ENCODE results near the gene VTCN1.

The VTCN1 gene

GRCh38 chr1:117146072-117146471, 64.7 kb downstream of the VTCN1 start:
- no peaks in the 10 kb centered on the region for H3K36me3 ChIP-seq (ENCODE audit: control insufficient read depth, insufficient read depth, low read length)
- no peak overlapping the region for H3K4me2 ChIP-seq (ENCODE audit: low read length)
- no peaks in the 10 kb centered on the region for H3K27me3 ChIP-seq (ENCODE audit: control insufficient read depth, insufficient read depth, low read length)
- H3K4me1 ChIP-seq, result peaks cover 2% of the 10 kb centered on the region
- H3K27ac ChIP-seq, result no peak overlapping the region
- H3K79me2 ChIP-seq, result no peaks in the 10 kb centered on the region
- no peaks in the 10 kb centered on the region for H3K9me3 ChIP-seq (ENCODE audit: control insufficient read depth, low read length)
- H3K4me3 ChIP-seq (ENCODE audit: low read depth, low read length), result no peak overlapping the region
- no peak overlapping the region for H2AFZ ChIP-seq
- H3K9ac ChIP-seq, result no peak overlapping the region
- no peak for TF ChIP-seq CTCF (IDR thresholded peaks at IDR 0.05)

DNA sequence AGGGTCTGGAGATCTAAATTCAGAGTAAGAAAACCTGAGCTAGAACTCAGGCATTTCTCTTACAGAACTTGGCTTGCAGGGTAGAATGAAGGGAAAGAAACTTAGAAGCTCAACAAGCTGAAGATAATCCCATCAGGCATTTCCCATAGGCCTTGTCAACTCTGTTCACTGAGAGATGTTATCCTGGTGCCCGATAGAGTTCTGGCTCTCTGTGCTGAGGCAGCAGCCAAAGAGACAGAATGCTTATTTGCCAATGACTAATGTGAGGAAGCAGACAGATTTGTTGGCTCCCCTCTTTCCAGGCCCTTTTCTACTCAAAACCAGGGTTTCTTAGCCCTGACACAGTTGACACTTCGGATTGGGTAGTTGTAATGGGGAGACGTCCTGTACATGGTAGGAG, 66.9 kb downstream of the VTCN1 start:
- TF ChIP-seq CTCF (IDR thresholded peaks at IDR 0.05), result no peak
- no peaks in the 10 kb centered on the region for H3K27me3 ChIP-seq (ENCODE audit: control insufficient read depth, insufficient read depth, low read length)
- H3K9me3 ChIP-seq (ENCODE audit: control insufficient read depth, low read length), result no peaks in the 10 kb centered on the region
- H3K9ac ChIP-seq, result no peak overlapping the region
- no peak overlapping the region for H3K27ac ChIP-seq
- H3K4me1 ChIP-seq, result peaks cover 2% of the 10 kb centered on the region
- H2AFZ ChIP-seq, result no peak overlapping the region
- no peak overlapping the region for H3K4me2 ChIP-seq (ENCODE audit: low read length)
- H3K4me3 ChIP-seq (ENCODE audit: low read depth, low read length), result no peak overlapping the region
- no peaks in the 10 kb centered on the region for H3K36me3 ChIP-seq (ENCODE audit: control insufficient read depth, insufficient read depth, low read length)
- H3K79me2 ChIP-seq, result no peaks in the 10 kb centered on the region

DNA sequence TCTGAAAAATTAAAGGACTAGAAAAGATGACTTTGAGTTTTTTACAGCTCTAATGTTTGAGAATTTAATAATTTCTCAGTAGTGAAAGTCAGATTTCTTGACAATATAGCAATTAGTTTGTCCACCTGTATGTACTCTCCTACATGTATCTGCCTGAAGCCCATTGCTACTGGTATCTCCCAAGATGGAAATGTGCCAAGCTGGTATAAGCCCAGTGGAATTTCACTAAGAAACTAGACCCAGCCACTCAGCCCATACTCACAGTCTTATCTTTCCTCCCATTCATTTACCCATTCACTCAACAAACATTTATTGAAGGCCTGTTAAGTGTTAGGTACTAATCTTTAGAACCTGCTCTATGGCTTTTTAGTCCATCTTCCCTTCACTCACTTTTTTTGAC, 67.6 kb downstream of the VTCN1 start:
- H3K79me2 ChIP-seq, result no peaks in the 10 kb centered on the region
- H3K36me3 ChIP-seq (ENCODE audit: control insufficient read depth, insufficient read depth, low read length), result no peaks in the 10 kb centered on the region
- no peaks in the 10 kb centered on the region for H3K27me3 ChIP-seq (ENCODE audit: control insufficient read depth, insufficient read depth, low read length)
- H3K4me3 ChIP-seq (ENCODE audit: low read depth, low read length), result no peak overlapping the region
- H3K27ac ChIP-seq, result no peak overlapping the region
- TF ChIP-seq CTCF (IDR thresholded peaks at IDR 0.05), result no peak
- H2AFZ ChIP-seq, result no peak overlapping the region
- H3K9me3 ChIP-seq (ENCODE audit: control insufficient read depth, low read length), result no peaks in the 10 kb centered on the region
- H3K4me1 ChIP-seq, result peaks cover 2% of the 10 kb centered on the region
- H3K4me2 ChIP-seq (ENCODE audit: low read length), result no peak overlapping the region
- no peak overlapping the region for H3K9ac ChIP-seq

DNA sequence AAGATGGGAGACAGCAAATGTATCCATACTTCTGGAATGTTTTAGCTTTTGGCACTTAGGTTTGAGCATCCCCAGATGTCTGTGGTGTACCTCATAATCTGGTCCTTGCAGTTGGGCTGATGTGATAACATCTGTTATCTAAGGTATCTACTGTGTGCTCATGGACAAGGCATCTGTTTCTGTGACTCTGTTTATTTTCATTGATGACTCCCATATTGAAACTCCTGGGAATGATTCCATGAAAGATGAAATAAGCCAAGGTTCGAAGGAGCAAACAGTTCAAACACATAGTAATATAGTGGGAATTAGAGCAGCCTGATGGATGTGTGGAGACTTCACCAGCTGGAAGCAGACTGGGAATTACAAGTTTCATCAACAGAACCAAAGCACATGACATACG, 68.5 kb downstream of the VTCN1 start:
- H3K9me3 ChIP-seq (ENCODE audit: control insufficient read depth, low read length), result no peaks in the 10 kb centered on the region
- H3K27me3 ChIP-seq (ENCODE audit: control insufficient read depth, insufficient read depth, low read length), result no peaks in the 10 kb centered on the region
- H3K9ac ChIP-seq, result no peak overlapping the region
- TF ChIP-seq CTCF (IDR thresholded peaks at IDR 0.05), result no peak
- H3K36me3 ChIP-seq (ENCODE audit: control insufficient read depth, insufficient read depth, low read length), result no peaks in the 10 kb centered on the region
- peaks cover 2% of the 10 kb centered on the region for H3K4me1 ChIP-seq
- H3K4me2 ChIP-seq (ENCODE audit: low read length), result no peak overlapping the region
- H3K4me3 ChIP-seq (ENCODE audit: low read depth, low read length), result no peak overlapping the region
- H3K27ac ChIP-seq, result no peak overlapping the region
- H3K79me2 ChIP-seq, result no peaks in the 10 kb centered on the region
- H2AFZ ChIP-seq, result no peak overlapping the region

GRCh38 chr1:117138561-117138960, 72.2 kb downstream of the VTCN1 start:
- H3K9me3 ChIP-seq (ENCODE audit: control insufficient read depth, low read length), result no peaks in the 10 kb centered on the region
- TF ChIP-seq CTCF (IDR thresholded peaks at IDR 0.05), result no peak

More at GRCh38 chr1:117138561-117138960, 72.2 kb downstream of the VTCN1 start:
- Histone ChIP-seq H3K27ac (no peak overlapping the region), H3K9ac (no peak overlapping the region), H3K27me3 (ENCODE audit: control insufficient read depth, insufficient read depth, low read length) (no peaks in the 10 kb centered on the region), H3K4me1 (no peaks in the 10 kb centered on the region), H3K79me2 (no peaks in the 10 kb centered on the region), H3K4me3 (ENCODE audit: low read depth, low read length) (no peak overlapping the region), H3K36me3 (ENCODE audit: control insufficient read depth, insufficient read depth, low read length) (no peaks in the 10 kb centered on the region), H3K4me2 (ENCODE audit: low read length) (no peak overlapping the region), H2AFZ (no peak overlapping the region)
